GM18519 (cell line): ENCODE data around the gene EFCAB6.

Experiments
- ATAC-seq: cut with Tn5 transposase; IDR thresholded peaks from one replicate; pipeline ENCODE4 v1.9.1; 2021; ENCODE audit warnings: mild to moderate bottlenecking, moderate library complexity; ENCODE audit not compliant: unreplicated experiment, low FRiP score

Gene EFCAB6

DNA sequence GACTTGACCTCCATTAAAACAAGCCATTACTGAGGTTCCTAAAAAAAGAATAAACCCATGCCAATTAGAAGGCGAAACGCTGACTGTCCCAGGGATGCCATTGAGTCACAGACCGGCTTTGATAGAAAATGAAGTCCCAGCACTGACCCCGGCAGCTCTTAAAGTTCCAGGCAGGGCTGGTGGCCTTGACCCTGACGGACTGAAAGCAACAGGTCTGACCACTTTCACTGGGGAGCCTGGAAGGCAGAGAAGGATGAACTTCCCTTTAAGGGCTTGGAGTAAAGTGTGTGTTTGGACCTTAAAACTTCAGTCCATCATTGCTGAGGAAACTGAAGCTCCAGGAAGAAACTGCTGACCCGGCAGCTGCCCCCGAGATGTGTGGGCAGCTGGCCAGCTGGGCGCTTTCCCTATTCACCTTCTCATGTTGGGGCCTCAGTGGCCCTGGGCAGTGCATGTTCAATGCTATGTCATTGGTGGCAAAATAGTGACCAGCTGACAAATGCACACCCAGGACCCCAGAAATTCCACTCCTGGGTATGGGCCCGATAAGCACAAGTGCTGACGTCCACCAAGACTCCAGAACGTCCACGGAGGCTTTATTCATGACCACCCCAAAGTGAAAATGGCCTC is 18.9 kb upstream of the EFCAB6 start:
- ATAC-seq = no peak

GRCh38 chr22:43829904-43830851 is 18.1 kb upstream of the EFCAB6 start:
- ATAC-seq = no peak

GRCh38 chr22:43828998-43829782 is 17.1 kb upstream of the EFCAB6 start:
- ATAC-seq = no peak

DNA sequence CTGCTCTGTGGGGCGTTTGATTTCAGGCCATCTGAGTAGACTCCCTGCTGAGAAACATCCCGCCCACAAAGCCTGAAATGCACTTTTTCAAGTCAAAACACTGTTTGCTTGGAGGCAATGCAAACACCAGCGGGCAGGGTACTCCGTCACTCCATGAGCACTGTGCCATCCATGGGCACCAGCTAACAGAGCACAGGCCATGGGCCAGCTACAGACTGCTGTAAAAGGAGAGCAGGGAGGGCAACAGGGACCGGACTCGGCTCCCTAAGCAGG is 16.6 kb upstream of the EFCAB6 start:
- ATAC-seq = no peak

- no peak for ATAC-seq
Measured at GRCh38 chr22:43827926-43828724, 16.0 kb upstream of the EFCAB6 start.

- ATAC-seq = no peak
Measured at GRCh38 chr22:43827003-43827735, 15.1 kb upstream of the EFCAB6 start.

DNA sequence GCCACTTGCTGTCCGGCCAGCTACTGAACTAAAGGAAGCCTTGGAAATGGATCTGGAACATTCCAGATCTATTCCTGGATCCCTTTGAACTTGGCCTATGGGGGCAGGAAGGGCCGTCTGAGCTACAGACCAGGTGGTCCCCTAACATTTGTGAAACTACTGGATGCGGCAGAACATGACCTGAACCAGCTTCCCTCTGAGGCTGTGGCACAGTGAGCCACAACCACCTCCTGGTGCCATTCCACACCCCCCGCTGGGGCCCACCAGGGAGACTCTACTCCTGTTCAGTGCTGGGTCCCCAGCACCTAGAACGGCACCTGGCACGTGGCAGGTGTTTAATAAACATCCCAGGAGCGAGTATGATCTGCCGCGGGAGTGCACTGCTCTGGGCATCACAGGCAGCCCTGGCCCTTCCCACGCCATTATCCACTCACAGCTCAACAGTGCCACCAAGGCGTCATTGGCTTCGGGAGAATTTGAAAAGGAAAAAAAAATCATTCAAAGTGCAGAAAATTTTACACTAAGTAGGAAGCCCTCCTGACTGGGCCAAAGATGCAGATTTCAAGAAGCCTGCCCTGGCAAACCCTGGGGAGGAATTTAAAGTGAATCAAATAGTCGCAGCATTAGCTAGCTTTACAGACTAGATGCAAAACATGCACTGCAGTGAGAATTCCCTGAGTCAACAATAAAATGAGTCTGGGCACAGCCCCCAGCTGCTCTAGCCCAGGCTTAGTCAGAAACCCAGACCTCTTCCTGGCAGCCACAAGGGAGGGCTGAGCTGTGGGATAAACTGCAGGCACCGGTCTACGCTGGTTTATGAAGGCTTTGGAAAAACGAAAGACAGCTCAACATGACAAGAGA is 14.3 kb upstream of the EFCAB6 start:
- ATAC-seq = no peak

DNA sequence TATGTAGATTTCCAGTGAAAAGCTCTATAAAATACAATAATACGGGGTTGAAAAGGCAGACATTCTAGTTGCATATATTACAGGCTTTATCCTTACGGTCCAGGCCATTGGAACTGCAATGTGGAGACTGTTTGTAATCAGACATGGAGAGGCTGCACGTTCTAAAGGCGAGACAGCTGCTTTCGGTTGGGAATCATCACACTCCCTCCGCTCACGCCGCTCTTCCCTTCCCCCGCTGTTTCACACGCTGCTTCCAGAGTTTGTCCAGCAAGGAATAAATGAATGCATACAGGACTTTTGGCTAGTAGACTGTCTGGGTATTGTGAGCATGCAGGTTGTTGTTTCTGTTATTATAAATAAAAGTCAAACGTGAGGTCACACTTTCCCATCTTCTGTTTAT is 13.5 kb upstream of the EFCAB6 start:
- no peak for ATAC-seq

DNA sequence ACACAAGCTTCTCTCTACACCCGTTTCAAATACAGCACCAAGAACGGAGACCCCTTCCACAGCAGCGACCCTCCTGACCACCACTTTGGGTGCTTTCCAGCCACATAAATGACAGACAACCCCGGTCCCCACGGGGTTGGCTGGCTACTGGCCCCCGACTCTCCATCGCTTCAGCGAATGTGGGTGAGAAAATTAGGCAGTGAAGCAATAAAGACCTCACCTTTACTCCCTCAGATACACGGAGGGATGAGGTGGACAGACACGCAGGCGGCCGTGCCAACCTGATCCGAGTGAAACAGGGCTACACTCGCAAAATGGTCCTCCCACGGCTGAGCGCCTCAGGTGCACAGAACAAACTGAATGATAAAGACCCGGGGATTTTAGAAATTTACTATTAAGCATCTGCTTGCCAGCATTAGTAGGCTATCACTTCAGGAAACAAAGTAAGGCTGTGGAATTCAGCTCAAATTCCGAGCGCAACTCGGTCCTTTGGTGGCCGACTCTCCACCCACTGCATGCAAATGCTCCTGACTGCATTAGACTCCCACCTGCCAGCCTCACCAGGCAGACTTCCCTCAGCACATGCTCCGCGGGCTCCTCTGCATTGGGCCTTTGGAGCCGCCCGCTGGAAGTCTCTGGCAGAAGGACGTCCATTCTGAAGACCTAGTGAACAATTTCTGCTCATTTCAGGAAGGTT is 12.8 kb upstream of the EFCAB6 start:
- ATAC-seq = no peak

DNA sequence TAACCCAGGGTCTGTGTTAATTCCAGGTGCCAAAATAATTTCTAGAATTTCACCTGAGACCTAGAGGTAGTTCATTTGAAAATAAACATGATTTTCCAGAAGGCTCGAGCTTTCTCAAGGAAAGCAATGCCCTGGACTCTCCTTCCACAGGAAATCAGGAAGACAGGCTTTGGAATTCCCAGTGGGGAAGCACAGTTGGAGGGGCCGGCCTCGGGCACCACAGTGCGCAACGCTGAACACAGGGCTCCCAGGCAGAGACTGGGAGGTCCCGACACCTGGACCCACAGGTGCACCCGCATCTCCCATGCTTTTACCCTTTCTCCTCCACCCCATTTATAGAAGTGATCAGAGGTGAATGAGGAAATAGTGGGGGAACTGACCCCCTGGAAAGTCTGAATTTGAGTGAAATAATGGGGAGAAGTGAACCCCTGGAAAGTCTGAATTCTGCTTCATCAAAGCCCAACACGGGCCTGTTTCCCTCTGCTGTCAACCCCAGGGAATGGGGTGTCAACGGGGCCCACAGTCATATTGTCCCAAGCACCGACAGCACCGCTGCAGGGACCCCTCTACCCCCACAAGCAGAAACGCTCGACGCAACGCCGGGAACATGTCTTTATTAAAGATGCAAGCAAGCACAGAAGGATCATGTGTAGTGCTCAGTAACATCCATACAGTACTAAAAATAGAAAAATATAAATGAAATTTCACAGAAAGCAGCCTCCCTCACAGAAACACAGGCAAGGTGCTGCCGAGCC is 12.0 kb upstream of the EFCAB6 start:
- no peak for ATAC-seq

DNA sequence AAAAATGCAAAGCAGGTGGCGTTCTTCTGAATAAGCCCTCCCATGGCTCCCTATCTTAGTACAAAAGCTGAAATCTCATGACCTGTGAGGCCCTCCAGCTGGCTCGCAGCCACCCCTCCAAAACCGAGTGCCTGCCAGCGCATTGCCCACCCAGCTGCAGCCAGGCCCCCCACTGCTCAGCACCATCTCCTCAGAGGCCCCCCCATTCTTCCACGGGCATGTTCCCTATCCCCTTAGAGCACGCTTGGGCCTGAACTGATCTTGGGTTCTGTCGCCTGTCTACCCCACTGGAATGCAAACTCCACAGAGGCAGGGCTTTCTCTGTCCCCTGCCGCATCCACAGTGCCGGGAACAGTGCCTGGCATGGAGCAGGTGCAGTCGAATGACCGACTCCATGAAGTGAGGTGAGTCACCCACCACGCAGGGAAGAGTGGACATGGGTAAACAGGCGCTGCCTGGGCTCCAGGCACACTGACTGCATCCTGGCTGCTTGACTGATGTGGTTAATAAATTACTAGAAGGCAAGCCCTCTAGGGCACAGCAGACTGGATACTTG is 11.3 kb upstream of the EFCAB6 start:
- ATAC-seq = no peak

DNA sequence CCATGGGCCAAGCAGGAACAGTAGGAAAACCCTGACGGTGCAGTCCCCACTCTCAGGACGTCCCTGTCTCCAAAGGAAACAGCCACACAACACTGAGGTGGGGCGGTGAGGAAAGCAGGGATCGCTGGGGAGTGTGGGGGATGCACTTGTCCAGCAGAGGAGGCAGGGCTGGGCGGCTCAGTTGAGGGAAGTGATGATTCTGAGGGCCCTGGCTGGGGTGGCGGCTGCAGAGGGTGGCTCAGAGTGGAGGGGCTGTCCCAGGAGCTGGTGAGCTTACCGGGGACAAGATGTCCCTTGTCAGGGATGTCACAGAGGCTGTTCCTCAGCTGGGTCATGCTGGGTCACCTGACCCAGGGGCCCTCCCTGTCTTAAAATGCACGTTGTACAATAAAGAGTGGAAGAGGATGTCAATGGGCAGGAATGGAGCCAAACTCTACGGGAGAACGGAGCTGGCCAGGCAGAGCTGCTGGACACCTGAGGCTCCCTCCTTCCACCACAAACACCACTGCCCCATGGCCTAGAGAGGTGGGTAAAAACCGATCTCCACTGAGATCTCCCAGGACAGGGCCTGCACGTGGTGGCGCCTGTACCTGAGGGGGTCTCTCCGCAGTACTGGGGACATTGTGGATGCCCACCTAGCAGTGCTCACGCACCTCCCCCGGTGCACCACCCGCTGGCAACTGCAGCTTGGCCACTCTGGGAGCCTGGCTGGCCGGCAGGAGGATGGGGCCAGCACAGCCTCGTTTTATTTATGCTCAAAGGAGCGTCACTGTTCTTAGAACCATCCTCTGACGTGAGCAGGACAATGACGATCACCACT is 9.7 kb upstream of the EFCAB6 start:
- ATAC-seq = no peak

- no peak for ATAC-seq
Measured at GRCh38 chr22:43820651-43821305, 8.7 kb upstream of the EFCAB6 start.

- no peak for ATAC-seq
Measured at GRCh38 chr22:43819931-43820640, 8.0 kb upstream of the EFCAB6 start.

- ATAC-seq = no peak
Measured at GRCh38 chr22:43819421-43819921, 7.4 kb upstream of the EFCAB6 start.
